HEK293T (cell line): ENCODE data around the gene CTXN3.

Experiments used
- CTCF ChIA-PET: fragments of 350-600 bp; formaldehyde crosslinking; extraction: SDS; loops from one replicate; lab custom pipeline; 2021; ENCODE audit warnings: antibody characterized with exemption, inconsistent platforms; lab: Yijun Ruan, JAX
- POLR2A ChIA-PET: fragments of 350-600 bp; formaldehyde crosslinking; extraction: SDS; loops from one replicate; lab custom pipeline; 2020; ENCODE audit warnings: antibody characterized with exemption, inconsistent platforms; lab: Yijun Ruan, JAX
- DNase-seq: peaks from one replicate; pipeline ENCODE4 v3.0.0; 2012; ENCODE audit warnings: mixed read lengths; ENCODE audit errors: extremely low spot score
- ARNT ChIP-seq: fragments of 450-650 bp; IDR thresholded peaks from 2 replicates; pipeline ENCODE4 v1.6.1; 2017; ENCODE audit warnings: mild to moderate bottlenecking
- BHLHE40 ChIP-seq: fragments of 450-650 bp; IDR thresholded peaks from 2 replicates; pipeline ENCODE4 v1.6.1; 2016; ENCODE audit warnings: mild to moderate bottlenecking, moderate library complexity, borderline replicate concordance
- CTBP1 ChIP-seq: fragments of 450-650 bp; IDR thresholded peaks from 2 replicates; pipeline ENCODE4 v1.6.1; 2016; ENCODE audit warnings: borderline replicate concordance
- ELF4 ChIP-seq: fragments of 450-650 bp; IDR thresholded peaks from 2 replicates; pipeline ENCODE4 v1.6.1; 2017; ENCODE audit warnings: antibody characterized with exemption
- FOXA1 ChIP-seq: fragments of 450-650 bp; IDR thresholded peaks from 2 replicates; pipeline ENCODE4 v1.6.1; 2016; ENCODE audit warnings: mild to moderate bottlenecking
- FOXK2 ChIP-seq: fragments of 450-650 bp; IDR thresholded peaks from 2 replicates; pipeline ENCODE4 v1.6.1; 2016; ENCODE audit warnings: mild to moderate bottlenecking
- FOXM1 ChIP-seq: fragments of 450-650 bp; IDR thresholded peaks from 2 replicates; pipeline ENCODE4 v1.6.1; 2017; ENCODE audit warnings: mild to moderate bottlenecking, borderline replicate concordance
- HDGF ChIP-seq: fragments of 450-650 bp; IDR thresholded peaks from 2 replicates; pipeline ENCODE4 v1.6.1; 2017; ENCODE audit warnings: antibody characterized with exemption, borderline replicate concordance
- L3MBTL2 ChIP-seq: fragments of 450-650 bp; conservative IDR thresholded peaks from 2 replicates; pipeline ENCODE4 v1.6.1; 2016; ENCODE audit warnings: mild to moderate bottlenecking
- LEF1 ChIP-seq: fragments of 450-650 bp; IDR thresholded peaks from 2 replicates; pipeline ENCODE4 v1.6.1; 2017; ENCODE audit warnings: mild to moderate bottlenecking, borderline replicate concordance
- NFRKB ChIP-seq: fragments of 450-650 bp; IDR thresholded peaks from 2 replicates; pipeline ENCODE4 v1.6.1; 2016; ENCODE audit warnings: mild to moderate bottlenecking, moderate library complexity
- PKNOX1 ChIP-seq: fragments of 450-650 bp; IDR thresholded peaks from 2 replicates; pipeline ENCODE4 v1.6.1; 2016
- SP1 ChIP-seq: fragments of 450-650 bp; IDR thresholded peaks from 2 replicates; pipeline ENCODE4 v1.6.1; 2017
- SUZ12 ChIP-seq: fragments of 450-650 bp; IDR thresholded peaks from 2 replicates; pipeline ENCODE4 v1.6.1; 2016; ENCODE audit warnings: mild to moderate bottlenecking
- TARDBP ChIP-seq: fragments of 450-650 bp; IDR thresholded peaks from 2 replicates; pipeline ENCODE4 v1.6.1; 2016
- ZNF384 ChIP-seq: fragments of 450-650 bp; IDR thresholded peaks from 2 replicates; pipeline ENCODE4 v1.6.1; 2016

Gene CTXN3

GRCh38 chr5:127656825-127657224 lies 7.9 kb downstream of the CTXN3 start:
- CTCF ChIA-PET: no interaction called here
- POLR2A ChIA-PET: no interaction called here
- no peak for DNase-seq
- no peak for TF ChIP-seq FOXK2
- TF ChIP-seq BHLHE40: no peak
- TF ChIP-seq CTBP1: no peak
- no peak for TF ChIP-seq SP1
- no peak for TF ChIP-seq LEF1
- no peak for TF ChIP-seq L3MBTL2
- no peak for TF ChIP-seq FOXA1
- no peak for TF ChIP-seq HDGF
- no peak for TF ChIP-seq ZNF384
- TF ChIP-seq FOXM1: no peak
- TF ChIP-seq ELF4: no peak
- TF ChIP-seq PKNOX1: no peak
- TF ChIP-seq SUZ12: no peak
- TF ChIP-seq NFRKB: no peak
- TF ChIP-seq TARDBP: no peak
- no peak for TF ChIP-seq ARNT

GRCh38 chr5:127660047-127660733 lies 11.3 kb downstream of the CTXN3 start:
- DNase-seq: no peak
- POLR2A ChIA-PET: no interaction called here
- no peak for TF ChIP-seq HDGF
- no peak for TF ChIP-seq PKNOX1
- TF ChIP-seq L3MBTL2: peak; percentile 70
- CTCF ChIA-PET: no interaction called here

GRCh38 chr5:127664093-127664492 lies 15.2 kb downstream of the CTXN3 start:
- DNase-seq: no peak
- ChIA-PET CTCF (no interaction called here), POLR2A (no interaction called here)
- TF ChIP-seq HDGF: no peak
- TF ChIP-seq CTBP1: no peak
- no peak for TF ChIP-seq ZNF384

- DNase-seq: no peak
- ChIA-PET CTCF (no interaction called here), POLR2A (no interaction called here)
- TF ChIP-seq BHLHE40 (no peak), FOXA1 (no peak), HDGF (no peak), FOXK2 (no peak), SUZ12 (no peak), ELF4 (no peak), PKNOX1 (no peak)
Observed at GRCh38 chr5:127665641-127666040, 16.8 kb downstream of the CTXN3 start.

GRCh38 chr5:127666043-127666716 lies 17.3 kb downstream of the CTXN3 start:
- TF ChIP-seq CTBP1 (no peak), BHLHE40 (no peak), PKNOX1 (0 out of 2 replicates have a peak, but pooled peaks have one; percentile 9), NFRKB (no peak), FOXA1 (no peak)
- ChIA-PET CTCF (no interaction called here), POLR2A (no interaction called here)
- DNase-seq: no peak

- TF ChIP-seq BHLHE40 (no peak), L3MBTL2 (no peak), FOXA1 (no peak), PKNOX1 (no peak)
- ChIA-PET CTCF (interaction anchor here (0.7 kb wide), 1 partner anchor 97 kb away, joined by 3 read pairs; no protein-coding TSS in a partner anchor), POLR2A (no interaction called here)
- no peak for DNase-seq
Observed at GRCh38 chr5:127667926-127668325, 19.0 kb downstream of the CTXN3 start.
